Measurements from ENCODE around the gene MITF.
"Not testable (repeated sequence)": the region's sequence is repeated elsewhere in the genome, so short reads cannot be mapped to it uniquely, and the experiment has no call there.

The MITF gene

DNA sequence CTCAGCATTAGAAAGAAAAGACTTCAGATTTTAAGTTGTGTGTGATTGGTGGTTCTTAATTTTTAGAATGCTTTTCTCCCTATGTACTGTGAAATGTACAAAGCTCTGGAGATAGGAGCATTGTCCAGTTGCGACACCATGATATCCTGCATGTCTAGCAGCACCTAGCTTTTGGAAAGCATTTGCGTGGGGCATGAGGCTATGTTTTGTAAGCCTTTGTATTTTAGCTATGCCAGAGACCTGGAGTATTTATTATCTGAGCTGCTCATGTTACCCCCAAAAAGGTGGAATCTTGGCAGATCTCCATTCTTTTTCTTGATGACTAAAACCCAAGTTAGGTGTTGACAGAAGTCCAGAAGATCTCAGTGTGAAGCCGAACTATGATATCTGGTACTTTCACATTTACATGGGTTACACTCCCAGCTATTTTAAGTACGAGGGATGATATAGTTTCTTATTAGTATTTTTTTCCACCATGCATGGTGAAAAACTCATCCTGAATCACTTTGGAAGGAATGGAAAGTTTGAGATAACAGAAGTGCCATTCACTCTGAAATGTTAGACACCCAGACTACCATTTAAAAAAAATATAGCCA, 133.6 kb downstream of the MITF start:
- DNase-seq (ENCODE audit: low spot score), result no peak

- no peak for DNase-seq (ENCODE audit: low spot score)
These were observed 136.8 kb downstream of the MITF start for GRCh38 chr3:69876073-69876472.

DNA sequence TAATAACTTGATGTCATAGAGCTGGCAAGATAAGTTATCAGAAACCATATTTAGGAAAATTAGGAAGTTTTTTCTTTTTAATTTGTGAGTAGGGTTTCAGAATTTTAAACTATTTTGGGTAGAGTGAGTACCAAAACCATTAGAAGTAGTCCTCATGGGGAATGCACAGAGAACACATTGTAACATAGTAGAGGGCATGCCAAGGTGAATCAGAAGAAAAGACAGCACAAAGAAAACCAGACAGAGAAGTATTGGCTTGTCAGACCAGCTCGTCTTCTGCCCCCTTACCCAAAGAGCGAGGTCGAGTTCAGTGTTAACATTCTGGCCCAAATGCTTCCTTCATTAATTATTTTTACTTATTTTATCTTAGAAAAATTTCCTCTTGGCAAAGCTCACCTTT, 139.0 kb downstream of the MITF start:
- DNase-seq (ENCODE audit: low spot score), result no peak

- DNase-seq (ENCODE audit: low spot score), result no peak
These were observed 139.8 kb downstream of the MITF start for GRCh38 chr3:69879051-69879450.

- DNase-seq (ENCODE audit: low spot score), result no peak
These were observed 140.9 kb downstream of the MITF start for GRCh38 chr3:69880069-69880640.

DNA sequence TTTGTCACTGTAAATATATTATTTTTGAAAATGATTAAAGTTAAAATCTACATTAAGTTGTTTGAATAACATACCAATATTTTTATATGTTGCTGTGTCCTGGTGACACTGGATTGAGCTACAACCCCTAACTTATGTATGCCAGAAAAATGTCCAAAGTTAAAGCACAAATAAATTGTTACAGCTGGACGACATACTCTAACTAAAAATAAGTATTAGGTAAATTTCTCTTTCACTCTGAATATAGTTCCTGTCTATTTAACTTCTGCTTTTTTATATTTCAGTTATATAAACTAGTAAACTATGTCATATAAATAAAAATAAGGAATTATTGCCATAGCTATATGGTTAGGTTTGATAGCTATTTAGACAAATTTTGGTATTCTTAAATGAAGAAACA, 141.8 kb downstream of the MITF start:
- no peak for DNase-seq (ENCODE audit: low spot score)

DNA sequence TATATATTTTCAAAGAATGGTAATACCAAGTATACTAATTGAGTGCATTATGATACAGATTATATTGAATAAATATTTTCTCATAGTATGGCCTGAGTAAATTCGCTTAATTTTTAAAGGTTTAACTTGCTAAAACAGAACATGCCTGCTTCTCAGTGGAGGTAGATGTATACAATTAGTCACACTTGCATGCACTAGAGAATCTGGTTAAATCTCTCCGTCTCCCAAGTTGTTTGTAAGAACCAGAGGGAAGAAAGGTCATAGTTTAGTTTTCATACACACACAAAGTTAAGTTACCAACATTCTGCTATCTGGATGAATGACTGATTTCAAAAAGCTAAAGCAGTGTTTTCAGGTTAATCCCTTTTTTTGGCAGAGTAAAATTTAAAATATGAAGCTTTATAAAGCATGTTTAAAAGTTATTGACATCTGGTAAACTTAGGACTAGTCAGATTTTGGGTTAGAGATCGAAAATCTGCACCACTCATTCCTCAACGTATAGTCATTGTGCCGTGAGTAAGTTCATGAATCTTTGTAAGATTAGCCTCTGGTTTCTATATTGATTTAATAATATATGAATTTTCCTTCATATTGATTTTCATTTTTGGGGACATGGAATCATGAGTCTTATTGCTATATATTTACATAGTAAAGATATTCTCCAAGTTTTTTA, 142.6 kb downstream of the MITF start:
- DNase-seq (ENCODE audit: low spot score), result no peak

DNA sequence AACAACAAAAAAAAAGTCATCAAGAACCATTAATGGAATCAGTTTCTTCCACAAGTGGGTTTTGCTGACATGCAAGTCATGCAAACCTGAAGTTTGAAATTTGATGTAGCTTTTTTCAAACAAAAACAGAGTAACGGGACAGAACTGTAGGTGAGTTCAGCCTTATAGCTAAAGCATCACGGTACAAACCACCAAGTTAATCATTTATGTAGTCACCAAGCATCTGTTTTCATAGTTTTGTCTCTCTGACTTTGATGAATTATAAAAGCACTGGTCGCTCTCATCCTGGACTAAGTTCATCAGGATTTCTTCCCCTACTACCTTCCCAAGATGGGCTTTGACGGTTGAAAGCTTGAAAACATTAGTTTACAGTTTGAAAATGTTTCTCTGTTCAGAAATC, 143.3 kb downstream of the MITF start:
- no peak for DNase-seq (ENCODE audit: low spot score)

DNA sequence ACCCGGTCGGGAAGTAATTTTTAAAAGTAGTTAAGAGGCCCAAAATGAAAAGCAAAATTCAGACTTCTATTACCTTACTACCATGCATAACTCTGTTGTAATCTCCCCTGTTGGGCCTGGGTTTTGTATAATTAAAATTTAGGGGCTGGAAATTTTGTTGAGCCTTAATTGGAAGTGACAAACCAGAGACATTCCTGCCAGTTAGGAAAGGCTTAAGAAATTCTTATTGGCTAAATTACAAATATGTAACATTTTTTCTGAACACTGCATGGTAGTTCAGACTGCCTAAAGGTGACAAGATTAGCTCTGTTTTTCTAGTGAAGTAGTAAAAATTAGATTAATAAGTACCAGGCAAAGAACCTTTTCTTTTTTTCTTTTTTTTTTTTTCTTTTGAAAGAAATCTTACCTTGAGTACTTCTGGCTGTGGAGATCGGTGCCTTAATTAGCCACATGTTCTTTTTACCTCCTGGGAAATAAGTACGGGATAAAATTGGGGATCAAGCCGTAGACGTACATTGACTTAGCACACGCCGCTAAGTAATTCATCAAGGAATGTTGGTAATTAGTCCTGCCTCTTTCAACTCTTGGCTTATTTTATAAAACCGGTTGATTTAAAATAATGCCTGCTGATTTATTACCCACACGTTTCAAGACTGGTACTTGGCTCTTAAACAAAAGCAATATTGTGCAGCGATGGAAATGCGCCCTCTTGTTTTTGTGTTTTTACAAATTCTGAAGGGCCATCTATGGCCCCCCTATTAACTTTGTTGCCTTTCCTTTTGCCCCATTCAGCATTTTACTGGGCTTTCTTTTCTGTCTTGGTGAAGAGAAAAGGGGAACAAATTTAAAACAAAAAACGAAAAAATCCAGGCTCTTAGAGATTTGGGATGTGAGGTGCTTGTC, 149.0 kb downstream of the MITF start:
- DNase-seq (ENCODE audit: low spot score), result no peak

- no peak for DNase-seq (ENCODE audit: low spot score)
These were observed 149.7 kb downstream of the MITF start for GRCh38 chr3:69888943-69889315.

DNA sequence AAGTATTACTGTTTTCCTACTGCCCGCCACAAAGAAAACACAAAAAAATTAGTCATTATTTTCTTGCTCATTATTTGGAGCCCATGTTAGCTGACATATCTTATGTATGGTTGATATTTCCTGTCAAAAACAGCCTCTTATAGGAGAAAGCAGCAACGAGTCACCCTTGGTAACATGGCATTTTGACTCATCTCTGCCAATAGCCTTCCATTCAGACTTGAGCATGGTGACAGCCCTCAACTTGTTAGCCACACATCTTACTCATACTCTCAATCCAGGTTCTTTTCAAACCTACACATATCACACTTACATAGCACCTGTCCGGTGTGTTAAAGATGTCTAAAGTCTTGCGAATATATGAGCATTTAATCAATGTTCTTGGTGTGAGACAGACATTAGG, 150.8 kb downstream of the MITF start:
- DNase-seq (ENCODE audit: low spot score), result no peak

DNA sequence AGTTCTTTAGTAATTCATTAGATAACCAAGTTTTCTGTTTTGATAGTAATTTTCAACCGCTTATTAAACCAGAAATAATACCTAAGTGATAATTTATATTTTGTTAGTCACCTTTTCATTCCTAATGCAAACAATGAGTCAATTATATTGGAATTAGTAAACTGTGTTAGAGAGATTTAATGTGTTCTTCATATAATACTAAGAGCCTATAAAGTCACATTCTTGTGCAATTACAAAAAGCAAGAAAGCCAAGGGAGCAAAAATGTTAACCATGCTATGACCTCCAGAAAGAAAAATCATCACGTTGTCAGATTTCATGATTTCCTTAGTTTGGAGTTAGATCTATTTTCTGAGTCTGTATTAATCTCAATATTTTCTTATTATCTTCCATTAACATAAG, 151.4 kb downstream of the MITF start:
- no peak for DNase-seq (ENCODE audit: low spot score)

GRCh38 chr3:69892706-69893105, 153.4 kb downstream of the MITF start:
- DNase-seq (ENCODE audit: low spot score), result no peak

DNA sequence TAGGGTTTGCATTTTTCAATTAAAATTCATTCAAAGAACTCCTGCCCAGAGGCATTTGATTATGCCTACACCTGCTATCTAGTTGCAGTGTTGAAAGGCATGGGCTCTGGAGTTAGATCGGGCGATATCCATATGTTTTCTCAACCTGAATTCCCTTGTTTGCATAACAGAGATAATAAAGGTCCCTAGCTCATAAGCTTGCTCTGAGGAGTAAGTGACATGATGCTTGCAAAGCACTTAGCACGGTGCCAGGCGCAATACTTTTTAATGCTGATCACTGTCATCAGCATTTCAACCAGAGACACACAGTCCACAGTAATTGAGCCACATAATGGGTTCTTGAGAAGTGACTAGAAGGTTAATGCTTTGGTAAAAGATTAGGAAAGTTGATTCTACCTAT, 154.0 kb downstream of the MITF start:
- no peak for DNase-seq (ENCODE audit: low spot score)

GRCh38 chr3:69896095-69896494, 156.8 kb downstream of the MITF start:
- DNase-seq (ENCODE audit: low spot score), result no peak

- DNase-seq (ENCODE audit: low spot score), result no peak
These were observed 161.1 kb downstream of the MITF start for GRCh38 chr3:69900331-69900730.

- DNase-seq (ENCODE audit: low spot score), result no peak
These were observed 162.5 kb downstream of the MITF start for GRCh38 chr3:69901802-69902201.

- DNase-seq (ENCODE audit: low spot score), result no peak
These were observed 163.1 kb downstream of the MITF start for GRCh38 chr3:69902386-69902785.

DNA sequence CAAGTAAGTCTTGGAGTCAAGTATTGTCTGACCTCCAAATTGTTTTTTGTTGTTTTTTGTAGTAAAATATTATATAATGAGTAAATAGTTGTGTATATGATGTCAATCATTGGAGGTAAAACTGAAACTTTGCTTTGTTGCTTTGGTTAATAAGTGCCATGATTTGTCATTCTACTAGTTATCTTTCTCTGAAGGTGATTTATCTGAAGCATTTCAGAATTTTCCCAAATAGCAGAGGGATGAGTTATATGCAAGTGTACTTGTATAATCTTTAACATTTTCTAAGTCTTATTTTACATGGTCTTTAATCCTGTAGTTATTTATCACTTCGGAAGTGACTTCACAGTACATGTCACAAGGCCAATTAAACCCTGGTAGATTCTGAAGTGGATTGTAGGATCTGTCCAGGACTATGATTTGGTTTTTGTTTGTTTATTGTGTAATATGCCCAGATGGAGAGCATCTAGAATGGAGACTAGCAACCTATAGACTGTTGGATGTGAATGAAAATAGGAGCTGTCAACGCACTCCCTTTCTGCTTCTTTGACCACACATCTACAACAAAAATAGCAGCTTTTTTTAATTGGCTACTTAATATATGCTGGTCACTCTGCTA, 167.2 kb downstream of the MITF start:
- DNase-seq (ENCODE audit: low spot score), result no peak

GRCh38 chr3:69907554-69907953, 168.3 kb downstream of the MITF start:
- no peak for DNase-seq (ENCODE audit: low spot score)

GRCh38 chr3:69909859-69910258, 170.6 kb downstream of the MITF start:
- not testable (repeated sequence) for DNase-seq (ENCODE audit: low spot score)

- DNase-seq (ENCODE audit: low spot score), result no peak
These were observed 174.2 kb downstream of the MITF start for GRCh38 chr3:69913422-69913821.

Measured in SW480 (cell line).